Activated T-cell treated with anti-CD3 and anti-CD28 coated beads, Interleukin-2, amount 50 U/mL, for 48 hours (primary cell): ENCODE results near the gene ARR3.
"Not testable (repeated sequence)": the region's sequence is repeated elsewhere in the genome, so short reads cannot be mapped to it uniquely, and the experiment has no call there.

Experiments
- DNase-seq, 2 experiments: peaks; one replicate each; pipeline ENCODE4 v3.0.0-alpha.2; 2020

The ARR3 gene

GRCh38 chrX:70281951-70282350, 13.8 kb downstream of the ARR3 start, which contains the start of gene RAB41:
Gene RAB41, plus strand, starts transcription at chrX:70282172. Its CDS starts 46 bp downstream, at chrX:70282218.
- DNase-seq, result no peak

DNA sequence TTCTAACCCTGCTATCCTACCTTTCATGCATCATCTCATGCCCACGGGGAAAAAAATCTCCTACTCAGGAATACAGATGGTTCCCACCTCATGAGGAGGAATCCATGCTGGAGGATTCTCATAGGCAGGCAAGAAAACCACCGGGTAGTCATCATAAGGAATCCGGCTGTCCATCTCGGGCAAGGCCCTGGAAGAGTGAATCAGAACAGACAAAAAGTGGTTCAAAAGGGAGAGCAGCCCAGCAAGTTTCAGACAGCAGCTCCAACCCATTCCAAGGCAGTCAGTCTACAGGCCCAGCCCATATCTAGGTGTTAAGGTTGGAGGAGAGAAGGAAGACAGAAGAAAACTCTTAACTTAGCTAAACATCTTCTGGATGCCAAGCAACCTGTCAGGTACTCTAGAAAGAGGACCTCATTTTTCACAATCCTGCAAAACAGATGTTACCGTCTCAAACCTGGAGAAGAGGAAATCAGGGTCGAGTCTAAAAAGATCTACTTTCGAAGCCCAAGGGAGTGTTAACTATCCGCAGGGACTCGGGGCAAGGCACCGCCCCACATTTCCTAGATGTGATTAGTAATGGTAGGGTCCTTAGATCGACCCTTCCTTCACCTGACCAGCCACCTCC, 21.1 kb downstream of the ARR3 start:
- no peak for DNase-seq

DNA sequence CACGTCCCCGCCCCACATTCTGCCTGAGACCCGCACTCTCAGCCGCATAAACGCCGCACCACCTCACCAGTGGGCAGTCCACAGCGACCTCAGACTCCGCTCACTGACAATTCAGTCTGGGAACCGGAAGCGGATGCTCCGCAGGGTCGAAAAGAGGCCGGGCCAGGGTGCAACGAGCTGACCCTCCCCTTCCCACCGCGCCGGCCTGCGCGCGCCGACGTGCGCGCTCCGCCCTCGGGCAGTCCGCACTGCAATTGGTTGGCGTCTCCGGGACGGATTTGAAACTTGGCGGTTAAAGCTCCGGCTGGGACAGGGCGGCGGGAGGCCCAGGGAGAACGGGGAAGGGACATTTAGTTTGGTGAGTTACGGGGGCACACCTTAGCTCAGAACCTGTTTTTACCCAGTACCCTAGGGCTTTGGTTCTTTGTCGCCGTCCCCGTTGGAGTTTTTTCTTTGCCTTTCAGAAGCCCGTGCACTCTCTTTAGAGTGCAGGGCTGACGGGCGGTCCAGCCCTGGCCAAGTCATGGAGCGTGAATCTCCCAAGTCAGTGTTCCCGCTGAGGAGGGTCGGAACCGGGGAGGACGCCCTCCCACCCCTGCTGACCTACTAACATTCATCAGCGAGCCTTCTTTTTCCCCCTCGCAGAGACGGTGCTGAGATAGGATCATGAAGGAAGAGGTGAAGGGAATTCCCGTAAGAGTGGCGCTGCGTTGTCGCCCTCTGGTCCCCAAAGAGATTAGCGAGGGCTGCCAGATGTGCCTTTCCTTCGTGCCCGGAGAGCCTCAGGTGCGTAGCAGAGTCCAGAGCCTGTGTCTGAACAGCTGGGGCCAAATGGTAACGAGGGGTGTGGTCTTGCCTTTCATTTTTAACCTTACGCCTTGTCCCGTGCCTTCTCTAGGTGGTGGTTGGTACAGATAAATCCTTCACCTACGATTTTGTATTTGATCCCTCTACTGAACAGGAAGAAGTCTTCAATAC, 21.9 kb downstream of the ARR3 start, which contains the start of the genes KIF4A and PDZD11:
KIF4A (plus strand) TSS at position 312 of the 978 bp plus-strand sequence; CDS start at position 667, 355 bp downstream.
PDZD11 (minus strand) TSS at position 135 of the 978 bp plus-strand sequence. CDS start 586 bp downstream, outside the sequence.
- DNase-seq, result peak; percentile 83 to 87

DNA sequence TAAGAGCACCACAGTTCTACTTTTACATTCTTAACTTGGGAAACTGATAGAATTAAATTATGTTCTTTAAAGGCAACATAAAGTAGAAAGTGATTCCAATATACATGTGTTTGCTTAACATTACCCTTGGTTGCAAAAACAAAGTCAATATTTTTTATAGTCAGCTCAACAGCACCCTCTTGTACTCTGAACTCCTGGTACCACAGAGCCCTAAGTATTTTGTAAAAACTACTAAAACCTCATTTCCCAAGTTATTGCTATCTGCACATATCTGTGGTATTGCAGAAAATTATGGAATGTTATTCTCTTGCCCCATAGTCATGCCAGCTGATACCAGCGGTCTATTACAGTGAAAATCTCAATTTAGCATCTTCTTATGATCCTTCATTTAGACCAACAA, 24.7 kb downstream of the ARR3 start:
- DNase-seq, result no peak

GRCh38 chrX:70293621-70294020, 25.5 kb downstream of the ARR3 start:
- DNase-seq, result no peak

DNA sequence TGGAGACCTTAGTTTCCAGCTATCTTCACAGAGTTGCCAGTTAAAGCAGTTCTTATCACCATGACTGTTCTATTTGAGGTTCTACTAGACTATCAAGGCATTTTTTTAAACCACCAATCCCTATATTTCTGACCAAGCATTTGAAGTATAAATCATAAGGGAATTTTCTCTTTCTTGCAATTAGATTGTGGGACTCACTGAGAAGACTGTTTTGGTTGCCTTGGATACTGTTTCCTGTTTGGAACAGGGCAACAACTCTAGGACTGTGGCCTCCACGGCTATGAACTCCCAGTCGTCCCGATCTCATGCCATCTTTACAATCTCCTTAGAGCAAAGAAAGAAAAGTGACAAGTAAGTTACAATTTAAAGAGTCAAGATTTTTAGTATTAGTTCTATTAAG, 33.6 kb downstream of the ARR3 start:
- no peak for DNase-seq

- DNase-seq, result no peak
Measured at GRCh38 chrX:70313503-70313902, 45.4 kb downstream of the ARR3 start.

GRCh38 chrX:70322784-70323183, 54.6 kb downstream of the ARR3 start:
- DNase-seq, result no peak

DNA sequence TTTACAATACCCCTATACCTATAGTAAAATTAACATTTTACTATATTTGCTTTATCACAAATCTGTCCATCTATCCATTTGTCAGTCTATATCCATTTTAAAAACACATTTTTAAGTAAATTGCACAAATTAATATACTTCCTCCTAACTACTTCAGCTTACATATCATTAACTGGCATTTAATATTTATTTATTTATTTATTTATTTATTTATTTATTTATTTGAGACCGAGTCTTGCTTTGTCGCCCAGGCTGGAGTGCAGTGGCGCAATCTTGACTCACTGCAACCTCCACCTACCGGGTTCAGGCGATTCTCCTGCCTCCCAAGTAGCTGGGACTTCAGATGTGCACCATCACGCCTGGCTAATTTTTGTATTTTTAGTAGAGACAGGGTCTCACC, 55.5 kb downstream of the ARR3 start:
- not testable (repeated sequence) for DNase-seq

GRCh38 chrX:70324326-70324725, 56.2 kb downstream of the ARR3 start:
- DNase-seq, result no peak

DNA sequence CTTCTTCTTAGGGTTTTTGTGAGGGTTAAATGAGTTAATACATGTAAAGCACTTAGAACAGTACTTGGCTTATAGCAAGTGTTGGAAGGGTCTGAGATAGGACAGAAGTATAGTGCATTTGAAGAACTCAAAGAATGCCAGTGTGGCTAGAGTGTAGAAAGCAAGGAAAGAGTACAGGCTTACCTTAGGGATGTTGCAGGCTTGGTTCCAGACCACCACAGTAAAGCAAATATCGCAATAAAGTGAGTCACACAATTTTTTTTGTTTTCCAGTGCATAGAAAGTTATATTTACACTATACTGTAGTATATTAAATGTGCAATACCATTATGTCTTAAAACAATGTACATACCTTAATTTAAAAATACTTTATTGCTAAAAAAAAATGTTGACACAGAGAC, 63.0 kb downstream of the ARR3 start:
- DNase-seq, result no peak
